GM12891 (cell line): ENCODE measurements around the gene CACNG4.

Experiments
- POLR2A ChIP-seq: IDR thresholded peaks from 2 replicates; pipeline ENCODE4 v1.6.1; 2011; ENCODE audit warnings: low read depth, low read length, control low read depth
- TAF1 ChIP-seq: IDR thresholded peaks from 2 replicates; pipeline ENCODE4 v1.6.1; 2011; ENCODE audit warnings: low read depth, low read length, control low read depth

GRCh38 chr17:67074781-67075180, 110.3 kb downstream of the CACNG4 start:
- TF ChIP-seq TAF1 (no peak), POLR2A (no peak)
